HUES64 (cell line): ENCODE data around the gene GADL1.

ENCODE experiments used
- H3K27ac ChIP-seq: 2 replicates; pipeline ENCODE4 v1.7.0; 2013; ENCODE audit warnings: low read depth, low read length, inconsistent platforms
- H3K27me3 ChIP-seq: 2 replicates; pipeline ENCODE4 v1.6.1; 2013; ENCODE audit warnings: mild to moderate bottlenecking, low read length; ENCODE audit not compliant: insufficient read depth
- H3K36me3 ChIP-seq: 2 replicates; pipeline ENCODE4 v1.6.1; 2013; ENCODE audit warnings: mild to moderate bottlenecking, low read length; ENCODE audit not compliant: insufficient read depth
- H3K4me1 ChIP-seq: 2 replicates; pipeline ENCODE4 v1.6.1; 2013; ENCODE audit warnings: mild to moderate bottlenecking, low read length, moderate library complexity; ENCODE audit not compliant: insufficient read depth
- H3K4me3 ChIP-seq: 2 replicates; pipeline ENCODE4 v1.5.1; 2013; ENCODE audit warnings: mild to moderate bottlenecking, low read length, moderate library complexity
- H3K9ac ChIP-seq: 2 replicates; pipeline ENCODE4 v1.6.1; 2013; ENCODE audit warnings: mild to moderate bottlenecking, low read depth, low read length
- H3K9me3 ChIP-seq: 2 replicates; pipeline ENCODE4 v1.6.1; 2013; ENCODE audit warnings: low read depth, low read length; ENCODE audit not compliant: insufficient read depth
- WGBS: fragments of 150-250, 120-280 bp; methylation state at CpG from one replicate; pipeline ENCODE4 v1.1.7; 2013; ENCODE audit warnings: missing lambda C conversion rate; 5-methylcytosine and 5-hydroxymethylcytosine counted together

The GADL1 gene

GRCh38 chr3:30915782-30916181 is 21.3 kb upstream of the GADL1 start:
- H3K27ac ChIP-seq: no peak overlapping the region
- no peaks in the 10 kb centered on the region for H3K9me3 ChIP-seq
- no peak overlapping the region for H3K4me3 ChIP-seq
- no peak overlapping the region for H3K9ac ChIP-seq
- H3K27me3 ChIP-seq: no peaks in the 10 kb centered on the region
- no peaks in the 10 kb centered on the region for H3K36me3 ChIP-seq
- no peaks in the 10 kb centered on the region for H3K4me1 ChIP-seq

GRCh38 chr3:30914696-30915095 is 20.2 kb upstream of the GADL1 start:
- H3K36me3 ChIP-seq: no peaks in the 10 kb centered on the region
- 95% methylated on average over 4 of the region's 4 CpGs for WGBS
- H3K4me1 ChIP-seq: peaks cover under 1% of the 10 kb centered on the region; the same call in 1 of the 2 replicates

GRCh38 chr3:30913176-30913575 is 18.7 kb upstream of the GADL1 start:
- Histone ChIP-seq H3K9me3 (no peaks in the 10 kb centered on the region), H3K36me3 (no peaks in the 10 kb centered on the region), H3K27me3 (no peaks in the 10 kb centered on the region), H3K9ac (no peak overlapping the region), H3K4me1 (peaks cover 15% of the 10 kb centered on the region), H3K4me3 (no peak overlapping the region), H3K27ac (no peak overlapping the region)
- WGBS: 91% methylated on average over 4 of the region's 4 CpGs

More at GRCh38 chr3:30914696-30915095, 20.2 kb upstream of the GADL1 start:
- Histone ChIP-seq H3K27me3 (no peaks in the 10 kb centered on the region), H3K9me3 (no peaks in the 10 kb centered on the region), H3K9ac (no peak overlapping the region), H3K27ac (no peak overlapping the region), H3K4me3 (no peak overlapping the region)

- H3K4me1 ChIP-seq: peaks cover 15% of the 10 kb centered on the region
- H3K27ac ChIP-seq: no peak overlapping the region
- no peaks in the 10 kb centered on the region for H3K27me3 ChIP-seq
- no peak overlapping the region for H3K4me3 ChIP-seq
- no peaks in the 10 kb centered on the region for H3K9me3 ChIP-seq
- no peak overlapping the region for H3K9ac ChIP-seq
- H3K36me3 ChIP-seq: no peaks in the 10 kb centered on the region
Observed at GRCh38 chr3:30912301-30912700, 17.8 kb upstream of the GADL1 start.

- Histone ChIP-seq H3K36me3 (no peaks in the 10 kb centered on the region), H3K27me3 (no peaks in the 10 kb centered on the region), H3K4me3 (no peak overlapping the region), H3K27ac (no peak overlapping the region), H3K9ac (no peak overlapping the region), H3K4me1 (peaks cover 15% of the 10 kb centered on the region), H3K9me3 (no peaks in the 10 kb centered on the region)
- 56% methylated on average over 7 of the region's 7 CpGs for WGBS
Observed at GRCh38 chr3:30908456-30909037, 14.1 kb upstream of the GADL1 start.

- H3K36me3 ChIP-seq: no peaks in the 10 kb centered on the region
- WGBS: 92% methylated on average over 4 of the region's 4 CpGs
- no peaks in the 10 kb centered on the region for H3K9me3 ChIP-seq
- H3K9ac ChIP-seq: no peak overlapping the region
- H3K4me3 ChIP-seq: no peak overlapping the region
- H3K27ac ChIP-seq: no peak overlapping the region
- peaks cover 15% of the 10 kb centered on the region for H3K4me1 ChIP-seq
- H3K27me3 ChIP-seq: no peaks in the 10 kb centered on the region
Observed at GRCh38 chr3:30904996-30905395, 10.5 kb upstream of the GADL1 start.

GRCh38 chr3:30895329-30895728 is 868 bp upstream of the GADL1 start:
- Histone ChIP-seq H3K27me3 (peaks cover 31% of the 10 kb centered on the region), H3K9ac (no peak overlapping the region), H3K4me1 (peaks cover 15% of the 10 kb centered on the region), H3K9me3 (no peaks in the 10 kb centered on the region), H3K4me3 (peak overlapping the region; percentile 54; the same call in 1 of the 2 replicates), H3K27ac (no peak overlapping the region), H3K36me3 (no peaks in the 10 kb centered on the region)
- 57% methylated on average over 4 of the region's 5 CpGs for WGBS

- Histone ChIP-seq H3K9ac (no peak overlapping the region), H3K27ac (no peak overlapping the region), H3K27me3 (peaks cover 31% of the 10 kb centered on the region), H3K9me3 (no peaks in the 10 kb centered on the region), H3K36me3 (no peaks in the 10 kb centered on the region), H3K4me1 (peaks cover 20% of the 10 kb centered on the region), H3K4me3 (peak overlapping the region; percentile 54)
- 67% methylated on average over 8 of the region's 8 CpGs for WGBS
Observed at GRCh38 chr3:30893678-30894325, 659 bp downstream of the GADL1 start.

- no peaks in the 10 kb centered on the region for H3K36me3 ChIP-seq
- no peaks in the 10 kb centered on the region for H3K9me3 ChIP-seq
- no peak overlapping the region for H3K9ac ChIP-seq
- peaks cover 20% of the 10 kb centered on the region for H3K4me1 ChIP-seq
- no peak overlapping the region for H3K27ac ChIP-seq
- H3K27me3 ChIP-seq: peaks cover 31% of the 10 kb centered on the region
- no peak overlapping the region for H3K4me3 ChIP-seq
- 85% methylated on average over 1 of the region's 1 CpG for WGBS
Observed at GRCh38 chr3:30890907-30891306, 3.6 kb downstream of the GADL1 start.

GRCh38 chr3:30886888-30887287 is 7.6 kb downstream of the GADL1 start:
- Histone ChIP-seq H3K36me3 (no peaks in the 10 kb centered on the region), H3K9ac (no peak overlapping the region), H3K27me3 (no peaks in the 10 kb centered on the region), H3K4me1 (peaks cover 12% of the 10 kb centered on the region), H3K27ac (no peak overlapping the region), H3K9me3 (no peaks in the 10 kb centered on the region), H3K4me3 (no peak overlapping the region)
- WGBS: 83% methylated on average over 2 of the region's 2 CpGs

- H3K9me3 ChIP-seq: no peaks in the 10 kb centered on the region
- no peaks in the 10 kb centered on the region for H3K4me1 ChIP-seq
- 100% methylated on average over 1 of the region's 1 CpG for WGBS
- H3K4me3 ChIP-seq: no peak overlapping the region
- H3K9ac ChIP-seq: no peak overlapping the region
- no peaks in the 10 kb centered on the region for H3K36me3 ChIP-seq
- no peaks in the 10 kb centered on the region for H3K27me3 ChIP-seq
- no peak overlapping the region for H3K27ac ChIP-seq
Observed at GRCh38 chr3:30878862-30879261, 15.6 kb downstream of the GADL1 start.

- H3K27ac ChIP-seq: no peak overlapping the region
- no peak overlapping the region for H3K4me3 ChIP-seq
- H3K9ac ChIP-seq: no peak overlapping the region
- no peaks in the 10 kb centered on the region for H3K36me3 ChIP-seq
- H3K9me3 ChIP-seq: no peaks in the 10 kb centered on the region
- H3K27me3 ChIP-seq: no peaks in the 10 kb centered on the region
- WGBS: 95% methylated on average over 5 of the region's 5 CpGs
- H3K4me1 ChIP-seq: no peaks in the 10 kb centered on the region
Observed at GRCh38 chr3:30875505-30875904, 19.0 kb downstream of the GADL1 start.
